Upper lobe of left lung (tissue), 4 donors: ENCODE measurements around the gene CEP85L.

Experiments
- EP300 ChIP-seq, 4 donors: sonication (generic); formaldehyde crosslinking; IDR thresholded peaks; one replicate each; pipeline ENCODE4 v1.5.1; 2017; ENCODE audit warnings: antibody characterized with exemption in 4 of 4, control low read depth in 2 of 4
- POLR2AphosphoS5 ChIP-seq, 2 donors: sonication (generic); formaldehyde crosslinking; IDR thresholded peaks; one replicate each; pipeline ENCODE4 v1.5.1; 2017; ENCODE audit warnings: antibody characterized with exemption in 2 of 2
- TF ChIP-seq, protein P1 (sequence below), 6 experiments: fragments of 450-650 bp in 4 of 6; fragments of 200-600 bp in 2 of 6; sonication (generic) in 2 of 6; IDR thresholded peaks; one replicate each; pipeline ENCODE4 v1.5.1; 2016 to 2019; ENCODE audit warnings: antibody characterized with exemption in 6 of 6

DNA sequence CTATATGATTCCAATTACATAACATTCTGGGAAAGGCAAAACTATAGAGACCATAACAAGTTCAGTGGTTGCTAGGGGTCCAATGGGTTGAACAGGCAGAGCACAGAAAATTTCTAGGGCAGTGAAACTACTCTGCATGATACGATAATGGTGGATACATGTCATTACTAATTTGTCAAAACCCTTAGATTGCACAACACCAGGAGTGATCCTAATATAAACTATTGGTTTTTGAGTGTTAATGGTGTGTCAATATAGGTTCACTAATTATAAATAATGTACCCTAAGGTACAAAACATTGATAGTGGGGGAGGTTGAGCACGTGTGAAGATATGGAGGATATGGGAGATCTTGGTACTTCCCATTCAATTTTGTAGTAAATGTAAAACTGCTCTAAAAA lies 145.7 kb downstream of the CEP85L start:
- TF ChIP-seq EP300 (IDR thresholded peaks at IDR 0.05) (no peak), POLR2AphosphoS5 (IDR thresholded peaks at IDR 0.05) (no peak)
- TF ChIP-seq, protein P1, sequence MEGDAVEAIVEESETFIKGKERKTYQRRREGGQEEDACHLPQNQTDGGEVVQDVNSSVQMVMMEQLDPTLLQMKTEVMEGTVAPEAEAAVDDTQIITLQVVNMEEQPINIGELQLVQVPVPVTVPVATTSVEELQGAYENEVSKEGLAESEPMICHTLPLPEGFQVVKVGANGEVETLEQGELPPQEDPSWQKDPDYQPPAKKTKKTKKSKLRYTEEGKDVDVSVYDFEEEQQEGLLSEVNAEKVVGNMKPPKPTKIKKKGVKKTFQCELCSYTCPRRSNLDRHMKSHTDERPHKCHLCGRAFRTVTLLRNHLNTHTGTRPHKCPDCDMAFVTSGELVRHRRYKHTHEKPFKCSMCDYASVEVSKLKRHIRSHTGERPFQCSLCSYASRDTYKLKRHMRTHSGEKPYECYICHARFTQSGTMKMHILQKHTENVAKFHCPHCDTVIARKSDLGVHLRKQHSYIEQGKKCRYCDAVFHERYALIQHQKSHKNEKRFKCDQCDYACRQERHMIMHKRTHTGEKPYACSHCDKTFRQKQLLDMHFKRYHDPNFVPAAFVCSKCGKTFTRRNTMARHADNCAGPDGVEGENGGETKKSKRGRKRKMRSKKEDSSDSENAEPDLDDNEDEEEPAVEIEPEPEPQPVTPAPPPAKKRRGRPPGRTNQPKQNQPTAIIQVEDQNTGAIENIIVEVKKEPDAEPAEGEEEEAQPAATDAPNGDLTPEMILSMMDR (IDR thresholded peaks at IDR 0.05): no peak
